GM21529 (cell line): ENCODE measurements around the gene UACA.
"Not testable (repeated sequence)": the region's sequence is repeated elsewhere in the genome, so short reads cannot be mapped to it uniquely, and the experiment has no call there.

Source experiments
- ATAC-seq: cut with Tn5 transposase; IDR thresholded peaks from one replicate; pipeline ENCODE4 v1.9.1; 2021; ENCODE audit not compliant: unreplicated experiment

Gene UACA

GRCh38 chr15:70758790-70759462 lies 4.4 kb downstream of the UACA start:
- no peak for ATAC-seq

- ATAC-seq, result no peak
Observed at GRCh38 chr15:70757627-70758026, 5.7 kb downstream of the UACA start.

GRCh38 chr15:70754862-70755261 lies 8.5 kb downstream of the UACA start:
- ATAC-seq, result no peak

GRCh38 chr15:70753101-70753829 lies 10.1 kb downstream of the UACA start:
- ATAC-seq, result no peak

- no peak for ATAC-seq
Observed at GRCh38 chr15:70752193-70752635, 11.1 kb downstream of the UACA start.

- ATAC-seq, result no peak
Observed at GRCh38 chr15:70750203-70750869, 13.0 kb downstream of the UACA start.

GRCh38 chr15:70748281-70748747 lies 15.0 kb downstream of the UACA start:
- ATAC-seq, result no peak

GRCh38 chr15:70746598-70746997 lies 16.8 kb downstream of the UACA start:
- not testable (repeated sequence) for ATAC-seq

GRCh38 chr15:70742928-70743327 lies 20.4 kb downstream of the UACA start:
- no peak for ATAC-seq

GRCh38 chr15:70741677-70742293 lies 21.6 kb downstream of the UACA start:
- ATAC-seq, result no peak

- no peak for ATAC-seq
Observed at GRCh38 chr15:70741107-70741531, 22.2 kb downstream of the UACA start.

- not testable (repeated sequence) for ATAC-seq
Observed at GRCh38 chr15:70735040-70735439, 28.3 kb downstream of the UACA start.

- ATAC-seq, result no peak
Observed at GRCh38 chr15:70729164-70729563, 34.2 kb downstream of the UACA start.

GRCh38 chr15:70726753-70727152 lies 36.6 kb downstream of the UACA start:
- no peak for ATAC-seq

- no peak for ATAC-seq
Observed at GRCh38 chr15:70723927-70724326, 39.4 kb downstream of the UACA start.

GRCh38 chr15:70723122-70723422 lies 40.3 kb downstream of the UACA start:
- no peak for ATAC-seq

GRCh38 chr15:70722266-70723121 lies 40.9 kb downstream of the UACA start:
- no peak for ATAC-seq

- no peak for ATAC-seq
Observed at GRCh38 chr15:70720228-70721016, 42.9 kb downstream of the UACA start.

GRCh38 chr15:70717237-70717793 lies 46.0 kb downstream of the UACA start:
- no peak for ATAC-seq
